Pancreas (tissue), 10 donors: Measurements from ENCODE around the gene SCAI. TPM values are rescaled to one million over a fixed set of nuclear protein-coding genes. Genes with fewer than 3 reads are reported as not detected.

Experiments
- ATAC-seq, 4 donors: fragments of 200-7000 bp; cut with Tn5 transposase; one replicate each; pipeline versions ENCODE4 v1.8.0 to v1.9.1; 2020; ENCODE audit warnings: mild to moderate bottlenecking in 4 of 4, moderate library complexity in 4 of 4
- DNase-seq, 6 donors: peaks; one replicate each; pipeline ENCODE4 v3.0.0-alpha.2; 2020
- FAIRE-seq: peaks from 2 replicates; lab custom pipeline; 2012; peaks lifted over from hg19 to GRCh38; lab: Jason Lieb, UNC
- H3K27ac ChIP-seq, 4 donors: fragments of 200-600 bp; sonication (generic); 1 replicate in 3 of 4; 2 replicates in 1 of 4; pipeline versions ENCODE4 v1.5.0 to v1.8.0; 2020
- H3K27me3 ChIP-seq, 4 donors: fragments of 200-600 bp; one replicate each; pipeline ENCODE4 v1.8.0; 2021
- H3K36me3 ChIP-seq, 3 donors: fragments of 200-600 bp; sonication (generic) in 1 of 3; one replicate each; pipeline versions ENCODE4 v1.5.0 to v1.8.0; 2020 to 2021
- H3K4me1 ChIP-seq, 3 donors: fragments of 200-600 bp; one replicate each; pipeline ENCODE4 v1.8.0; 2021
- H3K4me3 ChIP-seq, 4 donors: fragments of 200-600 bp; sonication (generic) in 2 of 4; one replicate each; pipeline versions ENCODE4 v1.5.0 to v1.8.0; 2020 to 2021
- H3K9me3 ChIP-seq, 4 donors: fragments of 200-600 bp; one replicate each; pipeline ENCODE4 v1.8.0; 2021
- CTCF ChIP-seq, 4 donors: fragments of 200-600 bp; sonication (generic) in 3 of 4; IDR thresholded peaks; one replicate each; pipeline versions ENCODE4 v1.5.0 to v1.8.0; 2021; ENCODE audit warnings: antibody characterized with exemption in 4 of 4
- WGBS, 2 donors: extraction: QIAGEN DNeasy Blood & Tissue Kit; methylation state at CpG; one replicate each; pipeline ENCODE4 v1.1.7; 2013; 5-methylcytosine and 5-hydroxymethylcytosine counted together
- intact Hi-C, 3 donors: fragments of 100-400 bp; cut with DNase I; formaldehyde crosslinking; loops; one replicate each; pipeline versions ENCODE4 v1.11.1 to v1.14.2; 2022
- polyA plus RNA-seq, 2 donors: library from polyadenylated mRNA; stranded (reverse); fragments of 200-250 nt; gene quantifications; one replicate each; pipeline ENCODE4 v1.2.3, GENCODE V29; 2013
- total RNA-seq, 6 donors: library from RNA; stranded (reverse); fragmentation: NEBNext Ultra II Directional in 4 of 6; extraction: Animal tissue kit (Norgen Biotek cat#: 25700) in 4 of 6; gene quantifications; one replicate each; pipeline versions ENCODE4 v1.2.1 to v1.2.4, GENCODE V29; 2021 to 2023
- donor health status: healthy with polysubstance abuse.
- donor health status: DM: no; HTN: no; CAD: no; lungs with moderate emphysema.
- donor health status: DM: no; HTN: no; CAD: no.
- donor health status: control.
- donor health status: control.
- donor health status: Bipolar disorder and iron deficiency.
- donor health status: DM: yes; HTN: yes; CAD: no.
- donor health status: DM: no; HTN: no; CAD: no.
- donor health status: DM: no; HTN: no; CAD: no.
- donor health status: DM: yes; HTN: yes; CAD: no.

SCAI gene
- total and polyA plus RNA-seq, 8 donors = 1.6 to 6.8 (median 3.5) TPM

GRCh38 chr9:124911766-124912165 lies 231.6 kb downstream of the SCAI start:
- ATAC-seq (no peak), FAIRE-seq (no peak), DNase-seq (no peak)
- Histone ChIP-seq H3K27ac (no peak overlapping the region), H3K4me3 (no peak overlapping the region), H3K36me3 (peaks cover 0 to 11% (median 5%) of the 10 kb centered on the region in 3 donors), H3K9me3 (no peaks in the 10 kb centered on the region), H3K27me3 (no peaks in the 10 kb centered on the region), H3K4me1 (peaks cover 0 to 17% (median 3%) of the 10 kb centered on the region in 3 donors)
- intact Hi-C loops = no loop called here
- WGBS, 2 donors = 89 to 94% methylated on average over 1 of the region's 1 CpG
- TF ChIP-seq CTCF (IDR thresholded peaks at IDR 0.05) = no peak

- Histone ChIP-seq H3K27me3 (no peaks in the 10 kb centered on the region), H3K4me1 (peaks cover 0 to 17% (median 3%) of the 10 kb centered on the region in 3 donors), H3K9me3 (no peaks in the 10 kb centered on the region), H3K27ac (no peak overlapping the region), H3K4me3 (no peak overlapping the region), H3K36me3 (peaks cover 0 to 11% (median 5%) of the 10 kb centered on the region in 3 donors)
- DNase-seq (no peak), ATAC-seq (peak in 1 of 4 donors; percentile 24), FAIRE-seq (no peak)
- no peak for TF ChIP-seq CTCF (IDR thresholded peaks at IDR 0.05)
- WGBS, 2 donors = 67 to 68% methylated on average over 2 of the region's 2 CpGs
- intact Hi-C loops = no loop called here
Observed at GRCh38 chr9:124908098-124908497, 235.2 kb downstream of the SCAI start.

GRCh38 chr9:124906966-124907365 lies 236.4 kb downstream of the SCAI start:
- FAIRE-seq (peak; percentile 47), DNase-seq (no peak), ATAC-seq (peak in 2 of 4 donors; percentile 57 to 58)
- WGBS, 2 donors = 26 to 34% methylated on average over 1 of the region's 1 CpG
- no peaks in the 10 kb centered on the region for H3K9me3 ChIP-seq
- H3K36me3 ChIP-seq = peaks cover 0 to 11% (median under 1%) of the 10 kb centered on the region in 3 donors
- TF ChIP-seq CTCF (IDR thresholded peaks at IDR 0.05) = no peak
- H3K4me1 ChIP-seq = peaks cover 0 to 17% (median 3%) of the 10 kb centered on the region in 3 donors
- H3K27me3 ChIP-seq = no peaks in the 10 kb centered on the region
- intact Hi-C loops = no loop called here
- H3K27ac ChIP-seq = no peak overlapping the region
- H3K4me3 ChIP-seq = no peak overlapping the region

- no peaks in the 10 kb centered on the region for H3K4me1 ChIP-seq
- H3K9me3 ChIP-seq = no peaks in the 10 kb centered on the region
- H3K27me3 ChIP-seq = no peaks in the 10 kb centered on the region
- FAIRE-seq = no peak
- TF ChIP-seq CTCF (IDR thresholded peaks at IDR 0.05) = no peak
- intact Hi-C loops = no loop called here
- H3K36me3 ChIP-seq = peaks cover 0 to 34% (median 18%) of the 10 kb centered on the region in 3 donors
- no peak overlapping the region for H3K27ac ChIP-seq
- 94 to 97% methylated on average over 9 of the region's 9 CpGs for WGBS, 2 donors
- no peak for ATAC-seq
- DNase-seq = no peak
- H3K4me3 ChIP-seq = no peak overlapping the region
Observed at GRCh38 chr9:124899845-124900244, 243.5 kb downstream of the SCAI start.

GRCh38 chr9:124897570-124898460 lies 245.5 kb downstream of the SCAI start:
- WGBS, 2 donors = 87 to 89% methylated on average over 6 of the region's 6 CpGs
- no peaks in the 10 kb centered on the region for H3K9me3 ChIP-seq
- TF ChIP-seq CTCF (IDR thresholded peaks at IDR 0.05) = no peak
- H3K4me3 ChIP-seq = no peak overlapping the region
- ATAC-seq (no peak), DNase-seq (no peak), FAIRE-seq (no peak)
- no peaks in the 10 kb centered on the region for H3K4me1 ChIP-seq
- no peak overlapping the region for H3K27ac ChIP-seq
- intact Hi-C loops = no loop called here
- no peaks in the 10 kb centered on the region for H3K27me3 ChIP-seq
- peaks cover 0 to 40% (median 18%) of the 10 kb centered on the region in 3 donors for H3K36me3 ChIP-seq
